PC-9 (cell line): ENCODE measurements around the gene FABP1.

Experiments
- EZH2 ChIP-seq: fragments of 200-600 bp; sonication (generic); IDR thresholded peaks from 2 replicates; pipeline ENCODE4 v1.8.0; 2017; ENCODE audit warnings: antibody characterized with exemption, low read depth
- TF ChIP-seq, protein P1 (sequence below): fragments of 200-600 bp; sonication (generic); conservative IDR thresholded peaks from 2 replicates; pipeline ENCODE4 v1.6.1; 2017; ENCODE audit warnings: mixed run types, antibody characterized with exemption, mild to moderate bottlenecking, moderate library complexity

DNA sequence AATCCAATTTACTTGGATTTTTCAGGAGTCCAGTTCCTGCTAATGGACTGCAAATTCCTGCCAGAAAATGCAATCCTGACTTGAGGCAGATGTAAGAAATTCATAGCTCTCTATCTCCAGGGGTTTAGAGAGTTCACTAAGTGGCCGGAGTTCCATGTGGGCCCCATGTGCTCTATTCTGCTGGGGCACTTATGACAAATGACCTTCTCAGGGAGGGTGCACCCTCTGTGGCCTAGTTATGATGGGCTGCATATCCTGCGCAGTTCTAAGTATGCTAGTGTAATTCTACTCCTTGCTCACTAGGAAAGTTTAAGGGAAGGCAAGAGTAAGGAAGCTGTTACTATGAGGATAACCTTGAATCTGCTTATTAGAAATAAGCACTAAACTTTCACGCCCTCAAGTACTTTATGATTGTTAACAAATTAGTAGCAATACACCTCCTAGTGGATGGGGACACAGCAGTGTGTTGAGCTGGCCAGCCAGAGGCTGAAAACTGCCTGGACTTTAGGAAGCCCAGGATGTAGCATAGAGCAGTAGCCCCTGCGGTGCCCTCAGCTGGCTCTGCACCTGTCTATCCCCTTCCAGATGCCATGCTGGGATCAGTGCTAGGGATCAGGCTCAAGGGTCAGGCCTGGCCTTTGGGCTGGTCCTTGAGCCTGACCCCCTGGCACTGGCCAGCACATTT is 45.8 kb downstream of the FABP1 start:
- TF ChIP-seq, protein P1, sequence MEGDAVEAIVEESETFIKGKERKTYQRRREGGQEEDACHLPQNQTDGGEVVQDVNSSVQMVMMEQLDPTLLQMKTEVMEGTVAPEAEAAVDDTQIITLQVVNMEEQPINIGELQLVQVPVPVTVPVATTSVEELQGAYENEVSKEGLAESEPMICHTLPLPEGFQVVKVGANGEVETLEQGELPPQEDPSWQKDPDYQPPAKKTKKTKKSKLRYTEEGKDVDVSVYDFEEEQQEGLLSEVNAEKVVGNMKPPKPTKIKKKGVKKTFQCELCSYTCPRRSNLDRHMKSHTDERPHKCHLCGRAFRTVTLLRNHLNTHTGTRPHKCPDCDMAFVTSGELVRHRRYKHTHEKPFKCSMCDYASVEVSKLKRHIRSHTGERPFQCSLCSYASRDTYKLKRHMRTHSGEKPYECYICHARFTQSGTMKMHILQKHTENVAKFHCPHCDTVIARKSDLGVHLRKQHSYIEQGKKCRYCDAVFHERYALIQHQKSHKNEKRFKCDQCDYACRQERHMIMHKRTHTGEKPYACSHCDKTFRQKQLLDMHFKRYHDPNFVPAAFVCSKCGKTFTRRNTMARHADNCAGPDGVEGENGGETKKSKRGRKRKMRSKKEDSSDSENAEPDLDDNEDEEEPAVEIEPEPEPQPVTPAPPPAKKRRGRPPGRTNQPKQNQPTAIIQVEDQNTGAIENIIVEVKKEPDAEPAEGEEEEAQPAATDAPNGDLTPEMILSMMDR = no peak
- TF ChIP-seq EZH2 = no peak
